HG03565 (cell line): Measurements from ENCODE around the gene PRKCA.
"Not testable (repeated sequence)": the region's sequence is repeated elsewhere in the genome, so short reads cannot be mapped to it uniquely, and the experiment has no call there.

Experiments used
- ATAC-seq: cut with Tn5 transposase; IDR thresholded peaks from one replicate; pipeline ENCODE4 v1.9.1; 2021; ENCODE audit warnings: mild to moderate bottlenecking, moderate library complexity; ENCODE audit not compliant: unreplicated experiment

PRKCA gene

DNA sequence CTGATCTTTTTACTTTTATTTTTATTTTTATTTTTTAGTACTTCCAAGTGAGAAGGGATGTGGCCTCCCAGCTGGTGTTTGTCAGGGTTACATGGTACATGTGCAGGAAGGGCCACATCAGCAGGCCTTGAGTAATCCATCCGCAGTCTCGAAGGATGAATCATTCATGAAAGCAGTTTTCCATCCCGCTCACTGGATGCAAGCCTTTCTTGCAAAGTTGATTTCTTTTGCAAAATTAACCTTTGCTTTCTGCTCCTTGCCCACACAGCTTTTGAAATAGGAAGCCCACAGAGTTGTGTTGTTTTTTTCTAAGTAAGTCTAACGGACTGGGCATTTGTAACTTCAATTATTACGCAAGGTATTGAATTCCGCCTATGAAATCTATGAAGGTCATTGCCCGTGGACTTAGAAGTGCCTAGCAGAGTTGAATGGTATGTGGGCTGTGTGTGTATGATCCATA is 157.4 kb downstream of the PRKCA start:
- no peak for ATAC-seq

DNA sequence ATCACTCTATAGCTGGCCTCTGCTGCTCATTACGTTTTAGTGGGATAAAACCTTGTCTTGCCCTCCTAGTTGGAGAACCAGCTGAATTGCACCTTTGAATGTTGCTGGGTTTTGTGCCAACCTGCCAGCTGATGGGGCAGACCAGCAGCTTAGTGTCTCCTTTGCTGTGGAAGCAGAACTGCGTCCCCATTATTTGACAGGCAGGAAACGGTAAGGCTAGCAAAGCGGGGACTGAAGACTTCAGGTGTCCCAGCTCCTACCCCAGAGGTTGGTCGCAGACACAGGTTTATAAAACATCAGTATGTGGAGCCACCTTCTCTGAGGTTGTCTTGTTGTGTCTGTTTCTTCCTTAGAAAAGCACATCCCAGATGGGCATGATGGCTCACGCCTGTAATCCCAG is 158.1 kb downstream of the PRKCA start:
- ATAC-seq: no peak

DNA sequence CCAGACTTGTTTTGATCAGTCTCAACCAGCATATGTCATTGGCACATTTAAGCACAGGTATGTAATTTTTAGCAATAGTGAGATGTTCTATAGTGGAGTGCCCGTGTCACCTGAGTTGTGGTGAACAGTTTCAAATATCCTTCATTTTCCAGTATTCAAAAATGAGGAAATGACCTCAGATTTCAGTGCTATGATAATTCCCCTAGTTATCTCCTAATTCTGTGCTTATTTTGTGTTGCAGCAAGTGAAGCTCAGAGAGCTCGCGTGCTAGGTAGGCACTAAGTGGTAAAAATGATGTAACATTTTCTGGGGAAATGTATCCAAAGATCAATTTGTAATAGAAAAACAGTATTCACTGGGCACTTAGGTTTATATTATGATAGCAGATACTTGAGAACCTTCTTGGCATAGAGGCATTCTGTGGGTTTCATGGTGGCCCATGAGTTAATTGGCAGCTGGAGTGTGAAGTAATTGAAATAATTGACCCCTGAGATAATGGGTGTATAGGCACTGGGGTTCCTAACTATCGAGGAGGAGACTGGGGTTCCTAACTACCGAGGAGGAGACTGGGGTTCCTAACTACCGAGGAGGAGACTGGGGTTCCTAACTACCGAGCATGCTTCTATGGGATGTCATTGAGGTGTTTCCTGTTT is 159.1 kb downstream of the PRKCA start:
- no peak for ATAC-seq

DNA sequence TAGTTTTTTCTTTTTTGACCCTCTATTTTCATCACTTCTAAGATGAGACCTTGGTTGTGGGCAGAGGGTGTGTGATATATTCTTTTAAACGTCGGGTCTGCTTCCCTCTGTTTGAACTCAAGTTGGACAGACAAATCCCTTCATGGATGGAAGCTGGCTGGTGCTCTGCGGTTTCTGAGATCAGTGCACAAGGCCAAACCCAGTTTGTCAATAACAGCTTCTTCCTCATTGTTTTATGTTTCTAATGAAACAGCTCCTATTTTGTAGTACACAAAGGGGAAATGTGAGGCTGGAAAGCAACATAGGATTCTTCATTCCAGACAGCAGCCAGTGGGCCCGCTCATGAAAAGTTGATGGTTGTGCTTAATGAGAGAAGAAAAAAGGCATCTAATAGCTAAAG is 159.6 kb downstream of the PRKCA start:
- no peak for ATAC-seq

- no peak for ATAC-seq
These were observed 162.5 kb downstream of the PRKCA start for GRCh38 chr17:66464921-66465320.

GRCh38 chr17:66465701-66466100 is 163.3 kb downstream of the PRKCA start:
- no peak for ATAC-seq

- no peak for ATAC-seq
These were observed 163.8 kb downstream of the PRKCA start for GRCh38 chr17:66466106-66466820.

GRCh38 chr17:66466840-66467367 is 164.5 kb downstream of the PRKCA start:
- ATAC-seq: peak; percentile 58

- ATAC-seq: no peak
These were observed 165.4 kb downstream of the PRKCA start for GRCh38 chr17:66467766-66468165.

DNA sequence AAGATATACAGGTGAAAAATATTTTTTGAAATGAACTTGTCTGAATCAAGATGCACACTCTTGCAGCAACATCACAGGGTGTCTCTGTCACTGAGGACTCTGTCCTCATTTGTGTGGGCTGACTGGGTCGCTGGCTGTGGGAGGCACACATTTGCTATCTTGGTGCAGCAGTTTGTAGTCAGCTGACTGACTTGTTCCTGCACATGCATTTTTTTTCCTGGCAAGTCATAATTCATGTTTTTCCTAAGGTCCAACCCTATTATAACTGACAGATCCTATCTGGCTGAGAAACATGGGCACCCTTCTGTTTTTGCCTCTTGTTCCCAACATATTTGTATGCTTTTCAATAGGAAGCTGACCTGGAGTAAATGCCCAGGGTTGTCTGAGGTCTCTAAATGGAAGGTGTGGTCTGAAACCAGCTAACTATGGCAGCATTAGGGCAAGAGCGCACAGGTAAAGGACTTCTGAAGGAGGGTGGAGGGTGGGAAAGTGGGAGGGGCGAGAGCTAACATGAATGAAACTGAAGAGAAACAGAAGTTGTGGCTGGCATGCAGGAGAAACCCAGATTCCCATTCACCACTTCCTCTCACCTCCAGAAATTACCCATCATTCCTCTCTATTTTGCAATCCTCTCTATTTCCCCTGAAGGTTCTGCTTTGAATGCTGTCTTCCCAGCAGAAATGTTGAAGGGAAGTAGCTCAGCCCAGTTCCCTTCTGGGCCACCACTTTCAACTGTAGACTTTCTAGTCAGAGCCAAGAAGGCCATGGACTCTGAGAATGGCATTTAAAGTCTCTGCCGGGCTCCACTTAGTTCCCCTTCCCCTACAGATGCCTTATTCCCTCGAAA is 166.1 kb downstream of the PRKCA start:
- ATAC-seq: no peak

GRCh38 chr17:66469088-66469442 is 166.7 kb downstream of the PRKCA start:
- ATAC-seq: no peak

DNA sequence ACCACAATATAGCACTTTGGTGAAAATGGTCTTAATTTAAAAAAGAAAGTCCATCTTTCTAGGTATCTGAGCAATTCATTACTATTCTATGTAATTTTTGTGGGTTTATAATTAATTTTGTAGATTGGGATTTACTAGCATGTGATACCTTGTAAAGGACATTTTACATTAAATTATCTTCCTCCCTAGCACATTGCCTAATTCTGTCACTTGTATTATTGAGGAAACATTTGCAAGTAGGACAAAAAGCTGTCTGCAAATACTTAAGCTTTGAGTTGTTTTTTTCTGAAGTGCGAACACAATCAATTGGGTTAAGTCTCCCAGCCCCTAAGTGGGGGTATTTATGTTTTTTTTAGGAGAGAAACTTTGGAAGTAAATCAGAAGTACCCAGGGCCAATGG is 167.0 kb downstream of the PRKCA start:
- ATAC-seq: no peak

GRCh38 chr17:66469890-66470289 is 167.5 kb downstream of the PRKCA start:
- no peak for ATAC-seq

DNA sequence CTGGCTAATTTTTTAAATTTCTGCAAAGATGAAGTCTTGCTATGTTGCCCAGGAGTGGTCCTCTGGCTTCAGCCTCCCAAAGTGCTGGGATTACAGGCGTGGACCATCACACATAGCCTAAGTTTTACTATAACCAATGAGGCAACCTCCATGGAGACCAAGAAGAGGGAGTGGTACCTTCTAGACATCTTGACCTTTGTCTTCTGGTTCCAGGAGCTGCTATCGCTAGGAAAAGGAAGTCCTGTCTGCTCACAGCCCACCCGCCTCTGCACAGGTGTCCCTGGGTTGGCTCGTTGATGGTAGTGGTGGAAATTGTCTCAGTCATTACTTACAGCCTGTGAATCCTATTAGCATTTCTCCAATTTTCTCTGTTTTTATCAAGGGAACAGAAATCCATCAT is 169.7 kb downstream of the PRKCA start:
- ATAC-seq: no peak

GRCh38 chr17:66474258-66474657 is 171.8 kb downstream of the PRKCA start:
- ATAC-seq: no peak

- ATAC-seq: no peak
These were observed 172.5 kb downstream of the PRKCA start for GRCh38 chr17:66474806-66475497.

GRCh38 chr17:66476014-66476413 is 173.6 kb downstream of the PRKCA start:
- no peak for ATAC-seq

DNA sequence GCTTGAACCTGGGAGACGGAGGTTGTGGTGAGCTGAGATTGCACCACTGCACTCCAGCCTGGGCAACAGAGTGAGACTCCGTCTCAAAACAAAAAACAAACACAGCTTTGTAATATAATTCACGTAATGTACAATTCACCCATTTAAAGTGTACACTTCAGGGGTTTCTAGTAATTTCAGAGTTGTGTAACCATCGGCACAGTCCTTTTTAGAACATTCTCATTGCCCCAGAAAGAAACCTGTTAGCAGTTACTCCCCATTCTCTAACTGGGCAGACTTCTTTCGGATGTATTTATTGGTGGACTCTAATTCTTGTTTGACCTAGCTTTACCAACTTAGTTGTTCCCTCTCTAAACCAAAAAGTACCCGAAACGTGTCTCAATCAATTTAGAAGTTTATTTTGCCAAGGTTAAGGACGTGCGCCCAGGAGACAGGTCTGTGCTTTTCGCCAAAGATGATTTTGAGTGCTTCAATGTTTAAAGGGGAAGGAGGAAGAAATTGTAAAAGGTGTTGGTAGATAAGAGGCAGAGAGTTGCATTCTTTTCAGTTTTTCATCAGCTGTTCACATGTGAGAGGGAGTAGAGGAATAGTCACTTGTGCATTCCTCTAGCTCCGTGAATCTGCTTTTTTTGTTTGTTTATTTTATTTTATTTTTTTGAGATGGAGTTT is 175.3 kb downstream of the PRKCA start:
- no peak for ATAC-seq

DNA sequence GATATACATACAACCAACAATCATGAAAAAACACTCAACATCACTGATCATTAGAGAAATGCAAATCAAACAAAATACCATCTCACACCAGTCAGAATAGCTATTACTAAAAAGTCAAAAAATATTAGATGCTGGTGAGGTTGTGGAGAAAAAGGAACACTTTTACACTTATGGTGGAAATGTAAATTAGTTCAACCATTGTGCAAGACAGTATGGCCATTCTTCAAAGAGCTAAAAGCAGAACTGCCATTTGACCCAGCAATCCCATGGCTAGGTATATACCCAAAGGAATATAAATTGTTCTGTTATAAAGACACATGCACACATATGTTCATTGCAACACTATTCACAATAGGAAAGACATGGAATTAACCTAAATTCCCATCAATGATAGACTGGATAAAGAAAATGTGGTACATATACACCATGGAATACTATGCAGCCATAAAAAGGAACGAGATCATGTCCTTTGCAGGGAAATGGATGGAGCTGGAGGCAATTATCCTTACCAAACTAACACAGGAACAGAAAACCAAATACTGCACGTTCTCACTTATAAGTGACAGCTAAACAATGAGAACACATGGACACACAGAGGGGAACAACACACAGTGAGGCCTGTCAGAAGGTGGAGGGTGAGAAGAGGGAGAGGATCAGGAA is 176.9 kb downstream of the PRKCA start:
- not testable (repeated sequence) for ATAC-seq

DNA sequence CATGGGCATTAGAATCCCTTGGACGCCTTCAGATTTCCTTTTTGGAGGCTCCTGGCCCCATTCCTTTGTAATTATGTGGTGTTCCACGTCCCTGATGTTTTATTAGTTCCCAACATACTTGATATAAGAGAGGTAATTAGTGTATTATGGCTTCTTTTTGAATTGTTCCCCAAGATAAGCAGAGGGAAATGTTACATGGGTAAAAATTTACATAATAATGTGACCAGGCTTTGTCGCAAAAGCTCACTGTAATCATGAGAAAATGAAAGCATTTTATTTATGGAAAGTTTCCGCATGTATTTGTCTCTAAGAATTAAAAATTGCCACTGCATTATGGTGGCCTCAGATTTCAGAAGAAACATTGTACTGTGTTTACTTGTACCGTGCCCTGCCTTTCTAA is 177.8 kb downstream of the PRKCA start:
- no peak for ATAC-seq
